HG03520 (cell line): ENCODE data around the gene GLCCI1.
"Not testable (repeated sequence)": the region's sequence is repeated elsewhere in the genome, so short reads cannot be mapped to it uniquely, and the experiment has no call there.

Experiments
- ATAC-seq: cut with Tn5 transposase; IDR thresholded peaks from one replicate; pipeline ENCODE4 v1.9.1; 2021; ENCODE audit warnings: mild to moderate bottlenecking, moderate library complexity; ENCODE audit not compliant: unreplicated experiment

Gene GLCCI1

DNA sequence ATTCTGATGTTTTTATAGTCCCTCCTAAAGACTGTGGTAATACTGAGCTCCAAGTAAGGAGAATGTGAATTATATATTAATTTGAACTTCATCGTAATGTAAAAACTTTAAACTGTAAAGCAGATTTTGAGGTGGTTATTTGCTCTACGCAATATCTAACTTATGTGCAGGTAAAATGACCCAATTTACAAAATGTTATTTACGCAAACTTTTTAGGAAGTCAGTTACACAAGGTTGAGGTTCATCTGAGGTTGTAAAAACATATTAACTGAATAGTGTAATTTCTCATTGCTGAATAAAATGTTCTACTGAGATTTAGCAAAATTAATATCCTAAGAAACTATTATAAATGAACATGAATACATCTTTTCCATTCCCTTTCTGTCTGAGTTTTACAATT is 15.8 kb downstream of the GLCCI1 start:
- ATAC-seq: no peak

DNA sequence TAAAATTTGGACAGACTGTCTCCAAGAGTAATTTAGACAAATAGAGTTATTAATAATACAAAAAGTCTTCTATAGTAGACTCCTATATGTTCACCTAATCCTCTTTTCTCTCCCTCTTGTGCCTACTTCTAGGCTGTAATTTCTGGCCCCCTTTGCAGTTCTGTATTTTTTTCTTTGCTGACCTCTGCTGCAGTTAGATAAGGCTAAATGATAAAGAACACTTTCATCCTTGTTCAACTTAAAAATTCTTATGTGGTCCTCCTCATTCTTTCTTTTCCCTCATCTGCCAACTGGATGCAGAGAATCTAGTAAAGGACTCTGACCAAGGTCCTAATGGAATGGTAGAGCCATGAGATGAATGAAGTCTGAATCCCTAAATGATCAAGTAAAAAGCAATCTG is 20.1 kb downstream of the GLCCI1 start:
- ATAC-seq: no peak

DNA sequence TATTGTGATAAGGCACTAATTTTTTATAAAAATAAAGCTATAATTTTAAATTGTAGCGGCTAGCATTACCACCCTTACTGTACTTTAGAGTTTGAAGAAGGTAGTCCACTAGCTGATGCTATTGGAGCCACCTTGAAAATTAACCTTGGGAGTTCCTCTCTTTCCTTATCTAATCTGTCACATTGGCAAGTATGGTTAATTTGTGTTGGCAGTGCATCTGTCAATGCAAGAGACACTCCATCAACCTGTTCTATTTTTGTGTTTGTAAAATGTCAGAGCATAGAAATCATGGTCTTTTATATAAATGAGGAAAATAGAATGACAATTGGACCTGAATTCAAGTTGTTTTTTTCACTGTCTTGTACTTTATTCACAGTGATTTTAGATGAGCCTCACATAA is 20.5 kb downstream of the GLCCI1 start:
- no peak for ATAC-seq

- no peak for ATAC-seq
Measured at GRCh38 chr7:7989616-7990440, 21.2 kb downstream of the GLCCI1 start.

GRCh38 chr7:7990441-7990761 is 21.8 kb downstream of the GLCCI1 start:
- no peak for ATAC-seq

DNA sequence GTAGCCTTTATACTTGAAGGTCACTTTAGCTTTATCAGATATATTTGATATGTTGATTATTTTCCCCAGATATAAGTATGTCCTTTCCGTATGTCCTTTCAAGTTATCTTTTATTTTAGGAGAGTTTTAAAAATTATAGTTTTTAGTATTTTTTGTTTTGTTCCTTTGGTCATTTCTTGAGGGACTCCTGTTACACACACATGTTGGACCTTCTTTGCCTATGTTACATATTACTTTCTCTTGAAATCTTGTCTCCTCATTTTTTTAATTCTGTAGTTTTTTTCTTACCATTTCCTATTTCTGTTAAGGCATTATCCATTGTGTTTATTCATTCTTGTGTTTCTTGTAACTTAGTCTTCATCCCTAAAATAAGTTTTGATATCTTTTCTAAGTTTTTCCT is 23.9 kb downstream of the GLCCI1 start:
- ATAC-seq: no peak

GRCh38 chr7:7995348-7995747 is 26.8 kb downstream of the GLCCI1 start:
- not testable (repeated sequence) for ATAC-seq

- ATAC-seq: peak; percentile 55
Measured at GRCh38 chr7:7996568-7996967, 28.0 kb downstream of the GLCCI1 start.

DNA sequence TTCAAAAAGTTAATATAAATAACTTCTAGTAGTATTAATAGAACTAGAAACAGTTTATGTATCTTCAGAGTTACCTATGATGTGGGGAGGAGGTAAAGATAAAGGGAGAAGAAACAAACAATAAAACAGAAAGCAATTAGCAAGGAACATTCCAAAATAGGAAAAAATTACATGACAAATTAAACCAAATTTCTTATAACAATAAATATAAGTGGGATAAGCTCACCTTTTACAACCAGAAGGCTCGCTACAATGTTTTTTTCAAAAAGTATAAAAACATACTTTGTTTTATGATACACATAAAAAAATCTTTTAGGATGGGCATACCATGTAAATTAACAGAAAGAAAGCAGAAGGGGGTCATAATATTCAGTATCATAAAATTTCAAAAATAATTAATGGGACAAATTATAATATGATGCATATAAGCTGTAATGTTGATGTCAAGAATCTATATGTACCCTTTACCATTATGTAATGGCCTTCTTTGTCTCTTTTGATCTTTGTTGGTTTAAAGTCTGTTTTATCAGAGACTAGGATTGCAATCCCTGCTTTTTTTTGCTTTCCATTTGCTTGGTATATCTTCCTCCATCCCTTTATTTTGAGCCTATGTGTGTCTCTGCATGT is 31.8 kb downstream of the GLCCI1 start:
- ATAC-seq: no peak

GRCh38 chr7:8003077-8003476 is 34.5 kb downstream of the GLCCI1 start:
- no peak for ATAC-seq

DNA sequence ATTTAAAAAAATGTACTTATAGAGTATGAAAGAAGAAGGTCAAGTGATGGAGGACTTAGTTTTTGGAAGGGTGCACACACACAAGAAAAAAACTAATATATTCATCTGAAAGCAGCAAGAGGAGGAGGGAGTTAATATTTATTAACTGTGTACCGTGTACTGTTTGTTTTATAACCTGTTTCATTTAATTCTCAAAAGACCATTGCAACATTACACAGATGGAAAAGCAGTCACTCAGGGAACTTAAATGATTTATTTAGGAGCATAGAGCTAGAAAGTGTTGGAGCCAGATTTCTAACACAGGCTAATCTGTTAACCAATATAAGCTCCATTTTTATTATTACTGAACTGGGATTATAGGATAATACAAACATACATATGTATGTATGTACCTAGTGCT is 36.7 kb downstream of the GLCCI1 start:
- ATAC-seq: no peak

- ATAC-seq: no peak
Measured at GRCh38 chr7:8014399-8014798, 45.8 kb downstream of the GLCCI1 start.

DNA sequence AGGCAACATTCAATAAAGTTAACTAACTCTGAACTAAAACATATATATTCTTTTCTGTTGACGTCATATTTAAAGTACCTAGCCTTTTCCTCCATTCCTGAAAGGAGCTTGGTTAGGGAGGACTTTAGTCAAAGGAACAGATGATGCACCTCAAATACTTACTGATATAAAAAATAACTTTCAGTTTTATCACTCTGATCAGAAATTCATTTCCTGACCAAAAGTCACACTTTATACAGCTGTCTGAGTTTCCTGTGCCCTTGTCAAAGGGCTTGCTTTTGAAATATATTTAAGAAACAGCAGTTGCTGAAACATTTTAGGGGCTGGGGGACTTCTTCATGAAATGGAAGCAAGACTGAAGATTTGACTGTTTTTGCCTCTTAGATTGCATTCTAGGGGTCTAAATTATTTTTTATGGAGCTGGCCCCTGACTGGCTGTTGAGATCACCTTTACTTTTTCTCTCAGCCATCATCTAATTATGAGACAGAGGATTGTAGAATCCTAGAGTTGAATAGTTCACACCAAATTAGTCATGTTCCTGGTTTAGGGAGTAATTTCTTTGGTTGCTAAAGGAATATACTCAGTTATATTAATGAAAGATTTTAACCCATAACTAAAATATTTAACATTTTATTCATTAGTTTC is 46.6 kb downstream of the GLCCI1 start:
- no peak for ATAC-seq

DNA sequence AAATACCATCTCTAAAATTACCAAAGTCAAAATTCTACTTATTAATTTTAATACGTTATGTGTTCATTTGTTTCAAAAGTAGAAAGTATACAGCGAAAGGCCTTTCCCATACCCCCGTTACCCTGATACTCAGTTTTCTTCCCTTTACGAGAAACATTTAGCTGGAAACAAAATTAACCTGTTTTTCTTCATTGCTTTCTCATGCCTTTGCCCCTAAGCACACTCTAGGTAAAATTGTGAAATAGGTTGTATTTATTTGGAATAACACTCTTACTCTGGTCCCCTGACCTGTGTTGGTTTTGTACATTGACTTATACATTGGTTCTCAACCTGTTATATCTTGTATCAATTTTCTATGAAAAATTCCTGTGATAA is 47.1 kb downstream of the GLCCI1 start:
- no peak for ATAC-seq

DNA sequence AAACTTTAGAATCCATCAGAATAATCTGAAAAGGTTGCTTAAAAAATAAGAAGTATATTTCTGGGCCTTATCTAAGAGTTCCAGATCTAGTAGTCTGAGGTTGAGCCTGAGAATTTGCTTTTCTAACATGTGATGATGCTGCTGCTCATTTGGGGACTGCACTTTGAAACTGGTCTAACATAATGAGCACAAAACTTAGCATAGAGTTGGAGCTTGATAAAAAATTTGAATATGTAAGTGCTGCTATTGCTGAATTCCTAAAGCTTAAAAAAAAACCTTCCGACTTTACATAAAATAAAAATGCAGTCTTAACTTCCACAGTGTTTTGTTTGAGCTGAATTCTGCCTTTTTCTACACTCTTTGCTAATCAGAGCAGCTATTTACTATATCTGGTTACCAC is 48.8 kb downstream of the GLCCI1 start:
- ATAC-seq: no peak

- ATAC-seq: no peak
Measured at GRCh38 chr7:8018961-8019360, 50.4 kb downstream of the GLCCI1 start.

DNA sequence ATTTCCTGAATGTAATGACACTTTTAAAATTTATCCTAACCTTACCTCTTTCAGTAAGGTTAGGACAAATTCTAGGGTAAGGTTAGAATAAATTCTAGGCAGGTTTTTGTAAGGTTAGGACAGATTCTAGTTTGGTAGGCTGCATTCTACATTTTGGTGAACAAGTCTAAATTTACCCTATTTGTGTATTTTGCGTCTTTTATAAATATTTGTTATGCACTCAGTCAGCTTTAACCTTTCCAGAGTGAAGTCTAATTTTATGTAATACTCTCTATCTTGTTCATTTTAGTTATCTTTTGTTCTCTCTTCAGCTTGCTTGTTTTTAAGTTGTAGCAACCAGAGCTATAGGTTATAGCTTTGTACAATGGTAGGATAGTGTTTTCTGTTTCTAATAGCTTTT is 54.0 kb downstream of the GLCCI1 start:
- no peak for ATAC-seq

DNA sequence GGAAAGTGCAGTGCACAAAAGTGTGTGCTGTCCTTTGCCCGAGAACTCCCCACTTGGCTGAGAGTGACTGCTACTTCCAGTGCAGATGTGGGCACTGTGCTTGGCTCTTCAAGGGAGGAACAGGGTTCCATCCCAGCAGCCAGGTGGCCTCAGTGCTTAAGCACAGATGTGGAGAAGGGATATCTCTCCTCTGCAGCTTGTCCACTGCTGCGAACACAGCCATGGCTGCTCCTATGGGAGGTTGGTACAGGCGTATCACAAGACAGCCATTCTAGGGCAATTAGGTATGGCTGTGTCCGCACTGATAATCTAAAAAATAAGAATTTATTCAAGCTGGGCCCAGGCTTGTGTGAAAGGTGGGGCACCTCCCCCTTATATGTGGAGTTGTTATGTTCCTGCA is 66.6 kb downstream of the GLCCI1 start:
- no peak for ATAC-seq

GRCh38 chr7:8035647-8036518 is 67.3 kb downstream of the GLCCI1 start:
- ATAC-seq: peak; percentile 60

DNA sequence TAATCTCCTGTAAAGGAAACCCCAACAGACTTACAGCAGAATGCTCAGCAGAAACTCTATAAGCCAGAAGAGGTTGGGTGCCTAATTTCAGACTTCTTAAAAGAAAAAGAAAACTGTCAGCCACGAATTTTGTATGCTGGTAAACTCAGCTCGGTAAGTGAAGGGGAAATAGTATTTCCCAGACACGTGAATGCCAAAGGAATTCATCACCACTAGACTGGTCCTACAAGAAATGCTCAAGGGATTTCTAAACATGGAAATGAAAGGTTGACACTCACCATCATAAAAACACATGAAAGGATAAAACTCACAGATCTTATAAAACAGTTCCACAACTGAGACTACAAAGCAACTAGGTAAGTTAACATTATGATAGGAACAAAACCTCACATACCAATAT is 68.6 kb downstream of the GLCCI1 start:
- ATAC-seq: no peak

- ATAC-seq: no peak
Measured at GRCh38 chr7:8040768-8041369, 72.3 kb downstream of the GLCCI1 start.
